GM13977 (cell line): ENCODE measurements around the gene ROCK1.

Source experiments
- DNase-seq: peaks from one replicate; pipeline ENCODE4 v3.0.0; 2012; ENCODE audit warnings: low spot score
- CTCF ChIP-seq: IDR thresholded peaks from 2 replicates; pipeline ENCODE4 v1.5.1; 2012; ENCODE audit warnings: mild to moderate bottlenecking, control low read depth; ENCODE audit not compliant: insufficient read depth; ENCODE audit errors: extremely low read depth, missing control alignments
- in situ Hi-C: fragments of 300-500 bp; cut with MboI; formaldehyde crosslinking; loops from one replicate; pipeline ENCODE4 v1.12.0; 2022; ENCODE audit warnings: low sequenced_read_pairs, low pct_unique_long_range_greater_than_20kb, mixed read lengths, inconsistent platforms; ENCODE audit not compliant: unreplicated experiment

Gene ROCK1

DNA sequence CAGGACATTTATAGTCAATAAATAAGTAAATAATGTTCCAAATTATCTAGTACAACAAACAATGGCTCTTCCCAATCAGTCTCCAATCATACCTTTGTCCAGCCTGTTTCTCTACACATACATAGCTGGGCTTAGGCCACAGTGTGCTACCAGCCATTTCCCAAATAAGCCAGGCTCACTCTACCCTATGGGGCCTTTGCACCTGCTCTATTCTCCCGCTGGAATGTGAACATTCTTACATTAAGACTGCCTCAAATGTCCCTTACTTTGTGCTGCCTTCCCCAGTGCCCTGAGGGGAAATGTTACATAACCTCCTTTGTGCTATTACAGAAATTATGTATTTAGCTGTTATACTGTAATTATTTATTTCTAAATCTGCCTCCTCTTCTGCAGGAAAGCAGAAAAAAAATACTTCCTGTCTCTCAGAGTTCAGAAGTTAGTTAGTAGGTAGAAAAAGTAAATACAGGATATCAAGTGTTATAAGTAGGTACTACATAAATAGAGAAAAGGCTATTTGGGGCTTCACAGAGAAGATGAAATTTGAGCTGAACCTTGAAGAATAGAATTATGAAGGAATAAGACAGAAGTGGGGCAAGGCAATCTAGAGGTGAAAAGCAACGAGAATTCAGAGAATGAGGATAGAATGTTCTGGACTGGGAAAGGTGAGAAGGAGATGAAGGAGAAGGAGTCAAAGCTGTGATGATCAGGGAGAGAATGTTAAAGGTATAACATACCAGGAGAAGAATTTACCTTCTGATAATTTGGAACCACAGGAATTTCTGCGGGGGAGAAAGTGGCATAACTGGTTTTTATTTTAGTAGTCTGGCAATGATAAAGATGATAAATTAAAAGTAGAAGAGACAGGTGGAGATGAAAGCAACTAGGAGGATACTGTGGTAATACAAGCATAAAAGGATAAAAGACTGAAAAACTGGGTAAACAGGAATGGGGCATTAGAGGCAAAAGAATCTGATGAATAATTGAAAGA is 37.0 kb downstream of the ROCK1 start:
- in situ Hi-C loops, result no loop called here
- DNase-seq, result no peak
- no peak for TF ChIP-seq CTCF

GRCh38 chr18:21073180-21073579 is 38.4 kb downstream of the ROCK1 start:
- DNase-seq, result no peak
- TF ChIP-seq CTCF, result no peak
- in situ Hi-C loops, result no loop called here

DNA sequence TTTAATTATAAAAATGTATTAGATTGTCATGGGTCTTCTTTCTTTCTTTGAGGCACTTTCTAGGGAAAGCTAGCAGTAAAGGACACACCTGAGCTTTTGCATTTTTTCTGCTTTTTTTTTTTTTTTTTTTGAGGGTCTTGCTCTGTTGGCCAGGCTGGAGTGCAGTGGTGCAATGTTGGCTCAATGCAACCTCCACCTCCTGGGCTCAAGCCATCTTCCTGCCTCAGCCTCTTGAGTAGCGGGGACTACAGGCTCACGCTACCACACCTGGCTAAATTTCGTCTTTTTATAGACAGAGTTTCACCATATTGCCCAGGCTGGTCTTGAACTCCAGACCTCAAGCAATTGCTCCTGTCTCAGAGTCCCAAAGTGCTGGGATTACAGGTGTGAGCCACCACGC is 40.5 kb downstream of the ROCK1 start:
- TF ChIP-seq CTCF, result no peak
- in situ Hi-C loops, result no loop called here
- DNase-seq, result no peak

DNA sequence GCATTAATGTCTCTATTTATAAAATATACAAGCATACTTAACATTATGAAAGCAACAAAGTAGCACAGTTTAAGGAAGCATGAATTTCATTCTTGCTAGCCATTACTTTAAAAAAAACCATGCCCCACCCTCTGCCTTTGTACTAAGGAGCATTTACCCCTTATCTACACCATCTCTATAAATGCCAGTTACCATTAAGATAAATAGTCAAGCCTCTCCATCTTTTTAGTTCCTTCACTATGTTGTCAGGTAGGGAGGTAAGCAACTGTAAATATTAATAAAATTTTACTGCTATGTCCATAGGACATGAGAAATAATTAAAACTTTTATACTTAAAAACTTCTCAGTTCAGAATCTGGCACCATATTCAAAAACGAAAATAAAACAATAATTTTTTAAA is 42.1 kb downstream of the ROCK1 start:
- no peak for DNase-seq
- in situ Hi-C loops, result no loop called here
- no peak for TF ChIP-seq CTCF

DNA sequence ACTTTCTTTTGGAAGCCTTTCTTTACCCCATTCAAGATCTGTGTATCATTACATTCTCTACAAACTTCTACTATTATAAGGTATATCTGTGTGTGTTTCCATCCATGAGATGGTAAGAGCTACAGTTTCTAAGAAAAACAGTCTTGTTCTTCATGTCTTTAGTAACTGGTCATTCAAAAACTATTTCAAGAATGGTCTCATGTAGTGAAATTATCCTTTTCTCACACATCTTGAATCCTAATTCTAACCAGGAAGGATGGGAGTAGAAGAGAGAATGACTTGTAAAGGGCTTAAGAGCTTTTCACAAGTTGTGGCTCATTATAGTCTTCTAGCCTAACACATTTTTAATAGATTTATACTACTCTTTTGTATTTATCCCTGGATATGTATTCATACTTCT is 47.3 kb downstream of the ROCK1 start:
- in situ Hi-C loops, result no loop called here
- TF ChIP-seq CTCF, result no peak
- DNase-seq, result no peak

- in situ Hi-C loops, result no loop called here
- DNase-seq, result no peak
- no peak for TF ChIP-seq CTCF
Observed at GRCh38 chr18:21063011-21063410, 48.6 kb downstream of the ROCK1 start.

- in situ Hi-C loops, result no loop called here
- no peak for TF ChIP-seq CTCF
- no peak for DNase-seq
Observed at GRCh38 chr18:21057112-21057511, 54.5 kb downstream of the ROCK1 start.
